H1 (cell line): ENCODE results near the gene YIF1B. TPM values are rescaled to one million over a fixed set of nuclear protein-coding genes. Genes with fewer than 3 reads are reported as not detected.

ENCODE experiments used
- CTCF ChIA-PET: fragments of 300-600 bp; sonication (Branson Sonifier 250); formaldehyde crosslinking; loops from one replicate; lab custom pipeline; 2021; ENCODE audit not compliant: partially characterized antibody; lab: Charles Lee
- POLR2A ChIA-PET: fragments of 300-600 bp; sonication (Branson Sonifier 250); formaldehyde crosslinking; loops from one replicate; lab custom pipeline; 2021; ENCODE audit warnings: inconsistent platforms; ENCODE audit not compliant: partially characterized antibody; lab: Charles Lee
- DNase-seq, 2 experiments: peaks; one replicate each; pipeline versions ENCODE4 v3.0.0 to v3.0.0-alpha.2; 2010 to 2022; ENCODE audit warnings: low spot score in 2 of 2, low read depth in 1 of 2, mixed read lengths in 1 of 2
- FAIRE-seq: peaks from 2 replicates; lab custom pipeline; 2011; peaks lifted over from hg19 to GRCh38; lab: Jason Lieb, UNC
- H2AFZ ChIP-seq: 2 replicates; pipeline ENCODE4 v1.8.1; 2012; ENCODE audit warnings: low read length, inconsistent platforms
- H2AK5ac ChIP-seq: 2 replicates; pipeline ENCODE4 v1.6.1; 2013; ENCODE audit warnings: low read depth, low read length
- H2BK120ac ChIP-seq: replicated peaks from 2 replicates; pipeline ENCODE3; 2013; ENCODE audit warnings: low read depth, low read length, inconsistent platforms
- H2BK12ac ChIP-seq: 2 replicates; pipeline ENCODE4 v1.6.1; 2013; ENCODE audit warnings: low read depth, low read length
- H2BK15ac ChIP-seq: 2 replicates; pipeline ENCODE4 v1.6.1; 2013; ENCODE audit warnings: low read length
- H2BK20ac ChIP-seq: 2 replicates; pipeline ENCODE4 v1.6.1; 2013; ENCODE audit warnings: low read length
- H2BK5ac ChIP-seq: 2 replicates; pipeline ENCODE4 v1.6.1; 2013; ENCODE audit warnings: low read depth, low read length
- H3K14ac ChIP-seq: 2 replicates; pipeline ENCODE4 v1.6.1; 2013; ENCODE audit warnings: inconsistent platforms; ENCODE audit not compliant: insufficient read length
- H3K18ac ChIP-seq: 2 replicates; pipeline ENCODE4 v1.6.1; 2013; ENCODE audit warnings: low read length; ENCODE audit errors: extremely low read depth
- H3K23ac ChIP-seq: 2 replicates; pipeline ENCODE4 v1.6.1; 2013; ENCODE audit warnings: inconsistent platforms; ENCODE audit not compliant: insufficient read length
- H3K23me2 ChIP-seq: 2 replicates; pipeline ENCODE4 v1.6.1; 2013; ENCODE audit warnings: low read depth, low read length
- H3K27ac ChIP-seq: 2 replicates; pipeline ENCODE4 v1.6.1; 2011; ENCODE audit warnings: low read depth, low read length, inconsistent platforms
- H3K27me3 ChIP-seq, 4 experiments: replicated peaks in 1 of 4; 1 replicate in 1 of 4; 2 replicates in 3 of 4; pipeline versions ENCODE4 v1.6.1 to v1.8.1; 2011 to 2013; ENCODE audit warnings: low read length in 3 of 4, mild to moderate bottlenecking in 3 of 4, inconsistent platforms in 2 of 4, mixed read lengths in 2 of 4, moderate library complexity in 1 of 4; ENCODE audit not compliant: control insufficient read depth in 3 of 4, insufficient read depth in 3 of 4; ENCODE audit errors: extremely low read depth in 1 of 4
- H3K36me3 ChIP-seq, 4 experiments: 2 replicates each; pipeline versions ENCODE4 v1.6.1 to v1.8.1; 2011 to 2013; ENCODE audit warnings: mild to moderate bottlenecking in 4 of 4, low read length in 3 of 4, moderate library complexity in 2 of 4, control low read depth in 1 of 4, inconsistent platforms in 1 of 4; ENCODE audit not compliant: insufficient read depth in 4 of 4, control insufficient read depth in 2 of 4
- H3K4ac ChIP-seq: replicated peaks from 2 replicates; pipeline ENCODE3; 2013; ENCODE audit warnings: low read length, low read depth, mixed read lengths, inconsistent platforms; ENCODE audit not compliant: insufficient read length
- H3K4me1 ChIP-seq, 4 experiments: replicated peaks in 1 of 4; 1 replicate in 1 of 4; 2 replicates in 3 of 4; pipeline versions ENCODE4 v1.6.1 to v1.8.1; 2011 to 2013; ENCODE audit warnings: low read length in 3 of 4, inconsistent platforms in 2 of 4, mixed read lengths in 1 of 4; ENCODE audit not compliant: insufficient read depth in 4 of 4, control insufficient read depth in 3 of 4
- H3K4me2 ChIP-seq, 2 experiments: 2 replicates each; pipeline versions ENCODE4 v1.6.1 to v1.8.1; 2011 to 2013; ENCODE audit warnings: low read depth in 2 of 2, low read length in 2 of 2, control low read depth in 1 of 2, inconsistent platforms in 1 of 2, mild to moderate bottlenecking in 1 of 2; ENCODE audit not compliant: insufficient read depth in 1 of 2
- H3K4me3 ChIP-seq, 4 experiments: fragments of 200-600, 300-600 bp in 1 of 4; sonication (generic), shearing (Covaris generic), sonication (Bioruptor Twin) in 1 of 4; 2 replicates each; pipeline versions ENCODE4 v1.5.1 to v1.8.1; 2011 to 2016; ENCODE audit warnings: low read length in 4 of 4, low read depth in 3 of 4, control low read depth in 2 of 4, inconsistent platforms in 2 of 4, mild to moderate bottlenecking in 2 of 4, mixed read lengths in 1 of 4, moderate library complexity in 1 of 4; ENCODE audit not compliant: insufficient read depth in 2 of 4; ENCODE audit errors: extremely low read depth in 1 of 4
- H3K56ac ChIP-seq: replicated peaks from 2 replicates; pipeline ENCODE3; 2013; ENCODE audit warnings: low read depth, mild to moderate bottlenecking, mixed read lengths, low read length, inconsistent platforms; ENCODE audit not compliant: insufficient read length
- H3K79me1 ChIP-seq: 2 replicates; pipeline ENCODE4 v1.6.1; 2013; ENCODE audit warnings: low read depth, low read length, control low read depth
- H3K79me2 ChIP-seq, 2 experiments: 2 replicates each; pipeline versions ENCODE4 v1.6.1 to v1.8.1; 2012 to 2013; ENCODE audit warnings: low read length in 2 of 2, mild to moderate bottlenecking in 2 of 2, inconsistent platforms in 1 of 2; ENCODE audit not compliant: insufficient read depth in 2 of 2, control insufficient read depth in 1 of 2
- H3K9ac ChIP-seq, 4 experiments: replicated peaks in 1 of 4; 1 replicate in 1 of 4; 2 replicates in 3 of 4; pipeline versions ENCODE4 v1.6.1 to v1.8.1; 2011 to 2013; ENCODE audit warnings: low read depth in 3 of 4, low read length in 3 of 4, control low read depth in 2 of 4, mild to moderate bottlenecking in 2 of 4, moderate library complexity in 2 of 4, inconsistent platforms in 1 of 4; ENCODE audit errors: extremely low read depth in 1 of 4
- H3K9me3 ChIP-seq, 2 experiments: 2 replicates each; pipeline versions ENCODE4 v1.6.1 to v1.8.1; 2012 to 2013; ENCODE audit warnings: mild to moderate bottlenecking in 2 of 2, moderate library complexity in 2 of 2, control low read depth in 1 of 2, inconsistent platforms in 1 of 2, low read depth in 1 of 2, low read length in 1 of 2, mixed read lengths in 1 of 2; ENCODE audit not compliant: insufficient read depth in 2 of 2
- H4K20me1 ChIP-seq, 2 experiments: replicated peaks in 1 of 2; 2 replicates each; pipeline versions ENCODE3 to v1.8.1; 2011 to 2013; ENCODE audit warnings: inconsistent platforms in 2 of 2, low read length in 2 of 2, mild to moderate bottlenecking in 1 of 2; ENCODE audit not compliant: insufficient read depth in 2 of 2, control insufficient read depth in 1 of 2
- H4K5ac ChIP-seq: 2 replicates; pipeline ENCODE4 v1.6.1; 2013; ENCODE audit warnings: low read length, low read depth, mixed read lengths, inconsistent platforms; ENCODE audit not compliant: insufficient read length
- H4K8ac ChIP-seq: 2 replicates; pipeline ENCODE4 v1.8.0; 2013; ENCODE audit warnings: mild to moderate bottlenecking, moderate library complexity, low read length, inconsistent platforms; ENCODE audit not compliant: insufficient read depth; ENCODE audit errors: extremely low read depth
- H4K91ac ChIP-seq: replicated peaks from 2 replicates; pipeline ENCODE3; 2013; ENCODE audit warnings: low read length, mixed read lengths, inconsistent platforms; ENCODE audit not compliant: insufficient read length
- ASH2L ChIP-seq: fragments of 200-600, 300-600 bp; sonication (generic); IDR thresholded peaks from one replicate; pipeline ENCODE4 v1.7.1; 2017; ENCODE audit warnings: low read length
- BACH1 ChIP-seq: IDR thresholded peaks from 2 replicates; pipeline ENCODE4 v1.6.1; 2012; ENCODE audit warnings: low read length, improper control_type of control experiment
- HDAC2 ChIP-seq, 2 experiments: fragments of 300-600 bp in 1 of 2; sonication (generic) in 1 of 2; IDR thresholded peaks; 2 replicates each; pipeline ENCODE4 v1.6.1; 2011 to 2012; ENCODE audit warnings: low read depth in 2 of 2, low read length in 2 of 2, mild to moderate bottlenecking in 2 of 2, moderate library complexity in 2 of 2, borderline replicate concordance in 1 of 2, inconsistent platforms in 1 of 2
- KDM4A ChIP-seq: IDR thresholded peaks from one replicate; pipeline ENCODE4 v1.7.1; 2012; ENCODE audit warnings: low read depth, mild to moderate bottlenecking, moderate library complexity, low read length, inconsistent platforms; ENCODE audit not compliant: severe bottlenecking
- SIN3A ChIP-seq, 2 experiments: IDR thresholded peaks in 1 of 2; conservative IDR thresholded peaks in 1 of 2; 2 replicates each; pipeline ENCODE4 v1.6.1; 2011 to 2012; ENCODE audit warnings: low read length in 2 of 2, improper control_type of control experiment in 1 of 2, low read depth in 1 of 2, mild to moderate bottlenecking in 1 of 2
- SP1 ChIP-seq: IDR thresholded peaks from 2 replicates; pipeline ENCODE4 v1.6.1; 2011; ENCODE audit warnings: low read depth, low read length
- WGBS, 2 experiments: shearing (Covaris generic) in 1 of 2; methylation state at CpG; one replicate each; pipeline versions ENCODE4 v1.1.6 to v1.1.7; 2013 to 2015; ENCODE audit warnings: low lambda C conversion rate in 2 of 2, mixed read lengths in 2 of 2, inconsistent platforms in 1 of 2, low coverage in 1 of 2, missing lambda C conversion rate in 1 of 2; ENCODE audit not compliant: insufficient replicate concordance in 2 of 2, insufficient coverage in 1 of 2, insufficient read length in 1 of 2; ENCODE audit errors: extremely low coverage in 1 of 2, missing lambda C conversion rate in 1 of 2; 5-methylcytosine and 5-hydroxymethylcytosine counted together
- polyA plus RNA-seq, 7 experiments: library from polyadenylated mRNA; depleted of rRNA in 3 of 7; stranded (reverse) in 5 of 7; unstranded in 2 of 7; fragments of >200 nt in 5 of 7; fragments of 200-250 nt in 2 of 7; gene quantifications; 1 replicate in 5 of 7; 2 replicates in 1 of 7; 4 replicates in 1 of 7; pipeline versions ENCODE4 v1.2.1 to v1.2.3, GENCODE V29; 2011 to 2013; ENCODE audit warnings: missing spikeins in 2 of 7, mixed read lengths in 2 of 7
- total RNA-seq: library from RNA; stranded (reverse); fragmentation: NEBNext Ultra II Directional; extraction: Animal tissue kit (Norgen Biotek cat#: 25700); gene quantifications from 2 replicates; pipeline ENCODE4 v1.2.1, GENCODE V29; 2021
- TF ChIP-seq, protein P1 (sequence below): IDR thresholded peaks from 2 replicates; pipeline ENCODE4 v1.6.1; 2012; ENCODE audit warnings: inconsistent platforms

YIF1B gene
- total and polyA plus RNA-seq, 2 of the 8 experiments (the other 6 are each of a cell fraction or from before 2014, with no cell fraction given) = 89.6 to 305 TPM

DNA sequence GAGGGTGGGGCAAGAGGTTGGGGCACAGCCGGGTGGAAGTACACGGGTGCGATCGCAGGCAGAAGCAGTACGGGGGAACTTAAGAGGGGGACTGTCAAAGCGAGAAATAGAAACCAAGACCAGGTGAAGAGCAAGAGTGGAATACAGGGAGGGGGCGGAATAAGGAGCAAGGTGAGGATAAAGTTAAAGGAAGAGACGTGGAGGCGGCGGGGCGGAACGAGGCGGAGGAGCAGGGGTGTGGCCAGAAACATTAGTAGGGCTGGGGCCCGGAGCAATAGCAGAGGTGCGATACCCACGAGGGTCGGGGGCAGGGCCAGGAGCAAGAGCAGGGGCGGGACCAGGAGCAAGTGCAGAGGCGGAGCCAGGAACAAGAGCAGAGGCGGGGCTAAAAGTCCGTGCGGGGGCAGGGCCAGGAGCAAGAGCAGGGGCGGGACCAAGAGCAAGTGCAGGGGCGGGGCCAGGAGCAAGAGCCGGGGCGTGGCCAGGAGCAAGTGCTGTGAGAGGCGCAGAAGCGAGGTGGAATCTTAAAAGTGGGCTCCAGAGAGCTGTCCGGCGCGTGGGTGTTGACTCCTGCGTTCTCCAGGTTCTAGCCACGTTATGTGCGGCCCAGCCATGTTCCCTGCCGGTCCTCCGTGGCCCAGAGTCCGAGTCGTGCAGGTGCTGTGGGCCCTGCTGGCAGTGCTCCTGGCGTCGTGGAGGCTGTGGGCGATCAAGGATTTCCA, 21.1 kb upstream of the YIF1B start:
- H4K5ac ChIP-seq = peak overlapping the region; percentile 47
- H2BK20ac ChIP-seq = no peak overlapping the region
- H3K23ac ChIP-seq = no peak overlapping the region
- H2AK5ac ChIP-seq = no peak overlapping the region
- POLR2A ChIA-PET = interaction anchor here (1.2 to 2.0 kb wide), 3 partner anchors 15 to 37 kb away, joined by 3 to 10 read pairs (median 6); partner anchors contain the start of gene PSMD8
- H3K9ac ChIP-seq = peak overlapping the region in 1 of 4 experiments; percentile 1; a peak in 2 of 7 replicates
- H3K27me3 ChIP-seq = no peaks in the 10 kb centered on the region
- peak overlapping the region; percentile 75 for H3K18ac ChIP-seq
- DNase-seq (peak; percentile 90 to 97), FAIRE-seq (peak; percentile 81)
- H3K79me2 ChIP-seq = no peaks in the 10 kb centered on the region
- H3K4me1 ChIP-seq = peaks cover 0 to 5% (median 4%) of the 10 kb centered on the region in 4 experiments; a peak in 5 of 7 replicates
- no peak overlapping the region for H3K4ac ChIP-seq
- peak overlapping the region; percentile 62 for H4K91ac ChIP-seq
- peak overlapping the region; percentile 71; the same call in 1 of the 2 replicates for H4K8ac ChIP-seq
- peak overlapping the region; percentile 76; the same call in 1 of the 2 replicates for H2AFZ ChIP-seq
- peak overlapping the region; percentile 66 to 86 (median 75) for H3K4me3 ChIP-seq
- peak overlapping the region; percentile 100; the same call in 1 of the 2 replicates for H2BK15ac ChIP-seq
- H3K4me2 ChIP-seq = peak overlapping the region; percentile 92 to 96
- H3K27ac ChIP-seq = no peak overlapping the region
- WGBS, 2 experiments = 8% methylated on average over 28 of the region's 41 CpGs; no CpG with 5 or more reads in 1 of the 2 experiments
- peak overlapping the region; percentile 34 for H3K56ac ChIP-seq
- H3K36me3 ChIP-seq = no peaks in the 10 kb centered on the region
- peaks cover 12% of the 10 kb centered on the region for H3K23me2 ChIP-seq
- peak overlapping the region; percentile 35; the same call in 1 of the 2 replicates for H2BK5ac ChIP-seq
- peak overlapping the region; percentile 62; the same call in 1 of the 2 replicates for H2BK12ac ChIP-seq
- CTCF ChIA-PET = interaction anchor here (0.8 to 6.7 kb wide), 10 partner anchors 9 to 103 kb away, joined by 3 to 100 read pairs (median 5); partner anchors contain the start of genes C19orf33 and KCNK6
- H3K9me3 ChIP-seq = no peaks in the 10 kb centered on the region
- no peaks in the 10 kb centered on the region for H4K20me1 ChIP-seq
- H2BK120ac ChIP-seq = no peak overlapping the region
- H3K14ac ChIP-seq = no peak overlapping the region
- H3K79me1 ChIP-seq = no peaks in the 10 kb centered on the region
- TF ChIP-seq SIN3A (conservative IDR thresholded peaks at IDR 0.05 in 1 of 2, IDR thresholded peaks at IDR 0.05 in 1 of 2; ENCODE audit: low read depth in 1 of 2, low read length in 2 of 2) (peak; percentile 52 to 85; a peak in 2 of 4 replicates), BACH1 (0 out of 2 replicates have a peak, but pooled peaks have one; percentile 65), SP1 (0 out of 2 replicates have a peak, but pooled peaks have one; percentile 13), HDAC2 (IDR thresholded peaks at IDR 0.05; ENCODE audit: borderline replicate concordance in 1 of 2, low read depth in 2 of 2, low read length in 2 of 2) (peak in 1 of 2 experiments; percentile 51; a peak in 2 of 4 replicates), KDM4A (peak; percentile 14), ASH2L (no peak)
- TF ChIP-seq, protein P1, sequence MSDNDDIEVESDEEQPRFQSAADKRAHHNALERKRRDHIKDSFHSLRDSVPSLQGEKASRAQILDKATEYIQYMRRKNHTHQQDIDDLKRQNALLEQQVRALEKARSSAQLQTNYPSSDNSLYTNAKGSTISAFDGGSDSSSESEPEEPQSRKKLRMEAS = peak; percentile 17; the same call in 1 of the 2 replicates
